SK-N-MC (cell line): ENCODE measurements around the gene ARID1B.

Experiments used
- DNase-seq: peaks from one replicate; pipeline ENCODE4 v3.0.0-alpha.2; 2011; ENCODE audit warnings: low read depth, low spot score
- H3K27ac ChIP-seq: fragments of 200-600 bp; sonication (generic); 2 replicates; pipeline ENCODE4 v1.5.1; 2016; ENCODE audit warnings: mixed run types
- H3K36me3 ChIP-seq: fragments of 200-600 bp; sonication (generic); 2 replicates; pipeline ENCODE4 v1.6.1; 2017; ENCODE audit warnings: antibody characterized with exemption, low read length, mixed read lengths; ENCODE audit not compliant: insufficient read depth
- H3K4me3 ChIP-seq: fragments of 200-600 bp; sonication (generic); 2 replicates; pipeline ENCODE4 v1.5.1; 2016
- H3K9ac ChIP-seq: fragments of 200-600 bp; sonication (generic); 2 replicates; pipeline ENCODE4 v1.8.0; 2017; ENCODE audit warnings: mixed run types, mixed read lengths; ENCODE audit not compliant: insufficient read length
- H3K9me3 ChIP-seq: fragments of 200-600 bp; sonication (generic); 2 replicates; pipeline ENCODE4 v1.6.1; 2017; ENCODE audit warnings: low read depth, mild to moderate bottlenecking, antibody characterized with exemption, low read length, moderate library complexity, mixed read lengths
- EZH2 ChIP-seq: fragments of 200-600 bp; sonication (generic); IDR thresholded peaks from one replicate; pipeline ENCODE4 v1.6.1; 2017; ENCODE audit warnings: antibody characterized with exemption
- FOXP2 ChIP-seq: optimal IDR thresholded peaks from 2 replicates; pipeline ENCODE3; 2011; ENCODE audit warnings: mild to moderate bottlenecking, moderate library complexity; ENCODE audit not compliant: insufficient read depth; ENCODE audit errors: extremely low read length, control extremely low read depth
- POLR2AphosphoS5 ChIP-seq: IDR thresholded peaks from 2 replicates; pipeline ENCODE4 v1.6.1; 2012; ENCODE audit warnings: mild to moderate bottlenecking, low read depth, low read length, borderline replicate concordance

The ARID1B gene

GRCh38 chr6:156946370-156946936 lies 169.3 kb downstream of the ARID1B start:
- no peaks in the 10 kb centered on the region for H3K9me3 ChIP-seq
- H3K4me3 ChIP-seq, result no peak overlapping the region
- no peak for TF ChIP-seq EZH2
- no peak for TF ChIP-seq FOXP2
- TF ChIP-seq POLR2AphosphoS5, result no peak
- no peaks in the 10 kb centered on the region for H3K36me3 ChIP-seq
- peak overlapping the region; percentile 65; the same call in 1 of the 2 replicates for H3K27ac ChIP-seq
- no peak overlapping the region for H3K9ac ChIP-seq
- no peak for DNase-seq

- H3K27ac ChIP-seq, result no peak overlapping the region; the same call in 1 of the 2 replicates
Measured at GRCh38 chr6:156948277-156948676, 171.1 kb downstream of the ARID1B start.

GRCh38 chr6:156948807-156949206 lies 171.6 kb downstream of the ARID1B start:
- Histone ChIP-seq H3K9me3 (no peaks in the 10 kb centered on the region), H3K4me3 (no peak overlapping the region), H3K36me3 (no peaks in the 10 kb centered on the region), H3K27ac (peak overlapping the region; percentile 30; the same call in 1 of the 2 replicates), H3K9ac (no peak overlapping the region)
- DNase-seq, result no peak
- TF ChIP-seq EZH2 (no peak), FOXP2 (no peak), POLR2AphosphoS5 (no peak)

More at GRCh38 chr6:156948277-156948676, 171.1 kb downstream of the ARID1B start:
- TF ChIP-seq EZH2 (no peak), POLR2AphosphoS5 (no peak), FOXP2 (no peak)
- H3K9ac ChIP-seq, result no peak overlapping the region
- H3K36me3 ChIP-seq, result no peaks in the 10 kb centered on the region
- no peak for DNase-seq
- no peak overlapping the region for H3K4me3 ChIP-seq
- no peaks in the 10 kb centered on the region for H3K9me3 ChIP-seq

GRCh38 chr6:156949376-156949775 lies 172.2 kb downstream of the ARID1B start:
- no peak for DNase-seq
- H3K27ac ChIP-seq, result peak overlapping the region; percentile 30; the same call in 1 of the 2 replicates
- H3K36me3 ChIP-seq, result no peaks in the 10 kb centered on the region
- H3K9ac ChIP-seq, result no peak overlapping the region
- no peak for TF ChIP-seq EZH2
- TF ChIP-seq FOXP2, result no peak
- TF ChIP-seq POLR2AphosphoS5, result no peak
- no peak overlapping the region for H3K4me3 ChIP-seq
- H3K9me3 ChIP-seq, result no peaks in the 10 kb centered on the region

GRCh38 chr6:156950084-156950483 lies 172.9 kb downstream of the ARID1B start:
- H3K9ac ChIP-seq, result no peak overlapping the region
- H3K27ac ChIP-seq, result no peak overlapping the region
- H3K4me3 ChIP-seq, result no peak overlapping the region
- TF ChIP-seq EZH2 (no peak), FOXP2 (no peak), POLR2AphosphoS5 (peak; percentile 18; the same call in 1 of the 2 replicates)
- no peak for DNase-seq
- no peaks in the 10 kb centered on the region for H3K36me3 ChIP-seq
- H3K9me3 ChIP-seq, result no peaks in the 10 kb centered on the region

GRCh38 chr6:156950531-156950930 lies 173.4 kb downstream of the ARID1B start:
- DNase-seq, result no peak
- Histone ChIP-seq H3K36me3 (no peaks in the 10 kb centered on the region), H3K4me3 (no peak overlapping the region), H3K27ac (no peak overlapping the region), H3K9ac (no peak overlapping the region), H3K9me3 (no peaks in the 10 kb centered on the region)
- no peak for TF ChIP-seq EZH2
- no peak for TF ChIP-seq FOXP2
- TF ChIP-seq POLR2AphosphoS5, result no peak

GRCh38 chr6:156952401-156952800 lies 175.2 kb downstream of the ARID1B start:
- no peaks in the 10 kb centered on the region for H3K9me3 ChIP-seq
- no peak overlapping the region for H3K9ac ChIP-seq
- TF ChIP-seq POLR2AphosphoS5 (no peak), EZH2 (no peak), FOXP2 (no peak)
- no peak for DNase-seq
- peak overlapping the region; percentile 84 for H3K27ac ChIP-seq
- H3K36me3 ChIP-seq, result no peaks in the 10 kb centered on the region
- H3K4me3 ChIP-seq, result peak overlapping the region; percentile 65

GRCh38 chr6:156953127-156953478 lies 175.9 kb downstream of the ARID1B start:
- H3K4me3 ChIP-seq, result peak overlapping the region; percentile 65
- H3K36me3 ChIP-seq, result no peaks in the 10 kb centered on the region
- TF ChIP-seq FOXP2 (no peak), POLR2AphosphoS5 (no peak), EZH2 (no peak)
- H3K27ac ChIP-seq, result peak overlapping the region; percentile 84
- H3K9me3 ChIP-seq, result no peaks in the 10 kb centered on the region
- no peak overlapping the region for H3K9ac ChIP-seq
- DNase-seq, result no peak
